Activated T-helper 17 cell treated with anti-CD3 and anti-CD28 coated beads, Interleukin-2, amount 50 U/mL, for 72 hours (primary cell): ENCODE measurements around the gene HADHA. TPM values are rescaled to one million over a fixed set of nuclear protein-coding genes. Genes with fewer than 3 reads are reported as not detected.

ENCODE experiments used
- ATAC-seq: fragments of 150-1000 bp; cut with Tn5 transposase; replicated peaks from 2 replicates; pipeline ENCODE4 v1.10.0; 2021; ENCODE audit warnings: mild to moderate bottlenecking, moderate library complexity
- H3K27ac Mint-ChIP-seq: one replicate; pipeline ENCODE4 v1.8.0; 2022; ENCODE audit warnings: mixed read lengths
- H3K27me3 Mint-ChIP-seq: one replicate; pipeline ENCODE4 v1.8.0; 2022; ENCODE audit warnings: mixed read lengths
- H3K36me3 Mint-ChIP-seq: one replicate; pipeline ENCODE4 v1.8.0; 2022; ENCODE audit warnings: low read depth, mild to moderate bottlenecking, mixed read lengths
- H3K4me1 Mint-ChIP-seq: one replicate; pipeline ENCODE4 v1.8.0; 2022; ENCODE audit warnings: mixed read lengths
- H3K4me3 Mint-ChIP-seq: one replicate; pipeline ENCODE4 v1.8.0; 2022; ENCODE audit warnings: mild to moderate bottlenecking, mixed read lengths
- H3K9me3 Mint-ChIP-seq: one replicate; pipeline ENCODE4 v1.8.0; 2022; ENCODE audit warnings: mixed read lengths
- total RNA-seq, 2 donors: library from RNA; stranded (reverse); gene quantifications; one replicate each; pipeline ENCODE4 v1.2.3, GENCODE V29; 2022

The HADHA gene
- total RNA-seq, 2 donors from 2014 or later: 95.0 to 141 TPM

GRCh38 chr2:26229595-26229994 is 14.8 kb downstream of the HADHA start:
- no peak for ATAC-seq
- Mint-ChIP-seq H3K4me3 (no peak overlapping the region), H3K4me1 (no peaks in the 10 kb centered on the region), H3K36me3 (peaks cover 96% of the 10 kb centered on the region), H3K27me3 (no peaks in the 10 kb centered on the region), H3K9me3 (no peaks in the 10 kb centered on the region), H3K27ac (no peak overlapping the region)

- Mint-ChIP-seq H3K36me3 (peaks cover 62% of the 10 kb centered on the region), H3K4me1 (no peaks in the 10 kb centered on the region), H3K27ac (no peak overlapping the region), H3K9me3 (no peaks in the 10 kb centered on the region), H3K27me3 (no peaks in the 10 kb centered on the region), H3K4me3 (no peak overlapping the region)
- no peak for ATAC-seq
Observed at GRCh38 chr2:26224095-26224494, 20.3 kb downstream of the HADHA start.

GRCh38 chr2:26223018-26223417 is 21.4 kb downstream of the HADHA start:
- no peak for ATAC-seq
- H3K4me3 Mint-ChIP-seq: no peak overlapping the region
- no peaks in the 10 kb centered on the region for H3K27me3 Mint-ChIP-seq
- no peak overlapping the region for H3K27ac Mint-ChIP-seq
- no peaks in the 10 kb centered on the region for H3K4me1 Mint-ChIP-seq
- no peaks in the 10 kb centered on the region for H3K9me3 Mint-ChIP-seq
- peaks cover 62% of the 10 kb centered on the region for H3K36me3 Mint-ChIP-seq

GRCh38 chr2:26217720-26218119 is 26.7 kb downstream of the HADHA start:
- no peak overlapping the region for H3K4me3 Mint-ChIP-seq
- no peak for ATAC-seq
- no peaks in the 10 kb centered on the region for H3K9me3 Mint-ChIP-seq
- peaks cover 7% of the 10 kb centered on the region for H3K4me1 Mint-ChIP-seq
- H3K27ac Mint-ChIP-seq: no peak overlapping the region
- peaks cover 68% of the 10 kb centered on the region for H3K36me3 Mint-ChIP-seq
- H3K27me3 Mint-ChIP-seq: no peaks in the 10 kb centered on the region

- Mint-ChIP-seq H3K4me1 (peaks cover 7% of the 10 kb centered on the region), H3K4me3 (no peak overlapping the region), H3K9me3 (no peaks in the 10 kb centered on the region), H3K27ac (no peak overlapping the region), H3K27me3 (no peaks in the 10 kb centered on the region), H3K36me3 (peaks cover 75% of the 10 kb centered on the region)
- ATAC-seq: no peak
Observed at GRCh38 chr2:26216587-26216986, 27.8 kb downstream of the HADHA start.

- no peaks in the 10 kb centered on the region for H3K27me3 Mint-ChIP-seq
- H3K9me3 Mint-ChIP-seq: no peaks in the 10 kb centered on the region
- ATAC-seq: no peak
- no peak overlapping the region for H3K4me3 Mint-ChIP-seq
- peaks cover 83% of the 10 kb centered on the region for H3K36me3 Mint-ChIP-seq
- no peak overlapping the region for H3K27ac Mint-ChIP-seq
- H3K4me1 Mint-ChIP-seq: peaks cover 7% of the 10 kb centered on the region
Observed at GRCh38 chr2:26215833-26216232, 28.6 kb downstream of the HADHA start.

- peaks cover 7% of the 10 kb centered on the region for H3K4me1 Mint-ChIP-seq
Observed at GRCh38 chr2:26214759-26215158, 29.7 kb downstream of the HADHA start.

GRCh38 chr2:26212011-26212410 is 32.4 kb downstream of the HADHA start:
- ATAC-seq: no peak
- Mint-ChIP-seq H3K36me3 (peaks cover 93% of the 10 kb centered on the region), H3K4me3 (no peak overlapping the region), H3K27ac (no peak overlapping the region), H3K27me3 (no peaks in the 10 kb centered on the region), H3K4me1 (peaks cover 3% of the 10 kb centered on the region), H3K9me3 (no peaks in the 10 kb centered on the region)

More at GRCh38 chr2:26214759-26215158, 29.7 kb downstream of the HADHA start:
- no peak for ATAC-seq
- Mint-ChIP-seq H3K4me3 (no peak overlapping the region), H3K9me3 (no peaks in the 10 kb centered on the region), H3K36me3 (peaks cover 93% of the 10 kb centered on the region), H3K27ac (no peak overlapping the region), H3K27me3 (no peaks in the 10 kb centered on the region)

GRCh38 chr2:26203906-26204305 is 40.5 kb downstream of the HADHA start:
- Mint-ChIP-seq H3K27me3 (no peaks in the 10 kb centered on the region), H3K36me3 (peaks cover 97% of the 10 kb centered on the region), H3K9me3 (no peaks in the 10 kb centered on the region), H3K27ac (peak overlapping the region; percentile 70), H3K4me3 (no peak overlapping the region), H3K4me1 (no peaks in the 10 kb centered on the region)
- no peak for ATAC-seq

- H3K36me3 Mint-ChIP-seq: peaks cover 96% of the 10 kb centered on the region
- no peaks in the 10 kb centered on the region for H3K27me3 Mint-ChIP-seq
- H3K4me1 Mint-ChIP-seq: no peaks in the 10 kb centered on the region
Observed at GRCh38 chr2:26202981-26203490, 41.4 kb downstream of the HADHA start.

GRCh38 chr2:26197516-26197915 is 46.9 kb downstream of the HADHA start:
- Mint-ChIP-seq H3K27me3 (no peaks in the 10 kb centered on the region), H3K9me3 (no peaks in the 10 kb centered on the region), H3K4me1 (no peaks in the 10 kb centered on the region), H3K36me3 (peaks cover 99% of the 10 kb centered on the region), H3K4me3 (no peak overlapping the region), H3K27ac (no peak overlapping the region)
- ATAC-seq: no peak

More at GRCh38 chr2:26202981-26203490, 41.4 kb downstream of the HADHA start:
- H3K27ac Mint-ChIP-seq: peak overlapping the region; percentile 70
- no peak overlapping the region for H3K4me3 Mint-ChIP-seq
- ATAC-seq: no peak
- H3K9me3 Mint-ChIP-seq: no peaks in the 10 kb centered on the region

GRCh38 chr2:26196683-26197418 is 47.6 kb downstream of the HADHA start:
- H3K36me3 Mint-ChIP-seq: peaks cover 99% of the 10 kb centered on the region
- no peak overlapping the region for H3K27ac Mint-ChIP-seq
- no peaks in the 10 kb centered on the region for H3K27me3 Mint-ChIP-seq
- H3K4me1 Mint-ChIP-seq: no peaks in the 10 kb centered on the region
- no peaks in the 10 kb centered on the region for H3K9me3 Mint-ChIP-seq
- H3K4me3 Mint-ChIP-seq: no peak overlapping the region
- no peak for ATAC-seq

- no peak for ATAC-seq
Observed at GRCh38 chr2:26195040-26195984, 49.1 kb downstream of the HADHA start.

GRCh38 chr2:26193578-26194231 is 50.7 kb downstream of the HADHA start:
- no peaks in the 10 kb centered on the region for H3K9me3 Mint-ChIP-seq
- H3K4me3 Mint-ChIP-seq: no peak overlapping the region
- peak; percentile 80 for ATAC-seq
- no peaks in the 10 kb centered on the region for H3K27me3 Mint-ChIP-seq
- no peaks in the 10 kb centered on the region for H3K4me1 Mint-ChIP-seq
- peaks cover 82% of the 10 kb centered on the region for H3K36me3 Mint-ChIP-seq
- peak overlapping the region; percentile 92 for H3K27ac Mint-ChIP-seq

More at GRCh38 chr2:26195040-26195984, 49.1 kb downstream of the HADHA start:
- peak overlapping the region; percentile 55 for H3K27ac Mint-ChIP-seq
- no peaks in the 10 kb centered on the region for H3K9me3 Mint-ChIP-seq
- no peaks in the 10 kb centered on the region for H3K4me1 Mint-ChIP-seq
- no peak overlapping the region for H3K4me3 Mint-ChIP-seq
- peaks cover 97% of the 10 kb centered on the region for H3K36me3 Mint-ChIP-seq
- H3K27me3 Mint-ChIP-seq: no peaks in the 10 kb centered on the region
